ENCODE results near the gene ZBTB5. TPM values are rescaled to one million over a fixed set of nuclear protein-coding genes. Genes with fewer than 3 reads are reported as not detected.
"Not testable (repeated sequence)": the region's sequence is repeated elsewhere in the genome, so short reads cannot be mapped to it uniquely, and the experiment has no call there.

ZBTB5 gene
- total and polyA plus RNA-seq, 9 of the 15 experiments (the other 6 are each of a cell fraction or from before 2014, with no cell fraction given) = 2.3 to 43.2 (median 15.5) TPM

GRCh38 chr9:37468620-37469019 lies 3.4 kb upstream of the ZBTB5 start:
- 83% methylated on average over 2 of the region's 6 CpGs for WGBS (ENCODE audit: insufficient coverage, low coverage, missing lambda C conversion rate)
- ATAC-seq (no peak), FAIRE-seq (no peak), DNase-seq (ENCODE audit: extremely low read depth in 1 of 4, low spot score in 3 of 4) (no peak)
- no peak overlapping the region for H3K9ac ChIP-seq (ENCODE audit: insufficient read depth in 1 of 2, low read depth in 2 of 2, low read length in 2 of 2)
- no peak overlapping the region for H3K27ac ChIP-seq (ENCODE audit: extremely low read depth, low read depth, low read length)
- H3K36me3 ChIP-seq (ENCODE audit: control insufficient read depth, insufficient read depth, low read length) = no peaks in the 10 kb centered on the region; the same call in 2 of the 3 replicates
- no TSS peak for BruUV-seq (replicated peaks)
- H3K4me3 ChIP-seq = no peak overlapping the region
- H3K27me3 ChIP-seq (ENCODE audit: control insufficient read depth in 2 of 2, insufficient read depth in 2 of 2, low read length in 2 of 2) = no peaks in the 10 kb centered on the region
- in situ Hi-C loops (cut with MboI) = no loop called here
- intact Hi-C loops (cut with micrococcal nuclease) = no loop called here
- H3K9me3 ChIP-seq (replicated peaks; ENCODE audit: control insufficient read depth, insufficient read depth, low read depth, low read length) = no peaks in the 10 kb centered on the region
- peaks cover 15% of the 10 kb centered on the region for H3K79me2 ChIP-seq (ENCODE audit: control insufficient read depth, insufficient read depth, low read length)
- H2AFZ ChIP-seq (ENCODE audit: low read depth, low read length) = no peak overlapping the region
- H3K4me2 ChIP-seq (ENCODE audit: insufficient read depth, low read length) = no peak overlapping the region
- no peaks in the 10 kb centered on the region for H3K9me1 ChIP-seq (ENCODE audit: control insufficient read depth, insufficient read depth, low read length)
- H3K4me1 ChIP-seq (replicated peaks in 1 of 2; ENCODE audit: control insufficient read depth in 2 of 2, insufficient read depth in 2 of 2, low read length in 2 of 2) = peaks cover 11 to 22% of the 10 kb centered on the region in 2 experiments
- ChIA-PET POLR2A (interaction anchor here (0.6 to 1.5 kb wide), 3 partner anchors 17 to 812 kb away, joined by 3 read pairs; no protein-coding TSS in a partner anchor), CTCF (ENCODE audit: low intra/inter-chr PET ratio) (no interaction called here)
- H4K20me1 ChIP-seq (replicated peaks; ENCODE audit: control insufficient read depth, insufficient read depth, low read length) = no peaks in the 10 kb centered on the region
- TF ChIP-seq HDAC8 (tag; IDR thresholded peaks at IDR 0.05) (no peak), NFYB (IDR thresholded peaks at IDR 0.05; ENCODE audit: extremely low read depth, insufficient read length) (peak; percentile 29)

- Histone ChIP-seq H3K9ac (ENCODE audit: insufficient read depth in 1 of 2, low read depth in 2 of 2, low read length in 2 of 2) (peak overlapping the region; percentile 78 to 82), H3K4me3 (peak overlapping the region; percentile 65), H3K79me2 (ENCODE audit: control insufficient read depth, insufficient read depth, low read length) (peaks cover 26% of the 10 kb centered on the region), H3K4me1 (replicated peaks in 1 of 2; ENCODE audit: control insufficient read depth in 2 of 2, insufficient read depth in 2 of 2, low read length in 2 of 2) (peaks cover 18 to 24% of the 10 kb centered on the region in 2 experiments), H3K27ac (ENCODE audit: extremely low read depth, low read depth, low read length) (peak overlapping the region; percentile 90; the same call in 1 of the 3 replicates), H2AFZ (ENCODE audit: low read depth, low read length) (peak overlapping the region; percentile 99), H3K4me2 (ENCODE audit: insufficient read depth, low read length) (peak overlapping the region; percentile 91)
- ATAC-seq; FAIRE-seq; in situ Hi-C loops (cut with MboI); H3K36me3 ChIP-seq (ENCODE audit: control insufficient read depth, insufficient read depth, low read length); BruUV-seq (replicated peaks); CTCF ChIA-PET (ENCODE audit: low intra/inter-chr PET ratio); POLR2A ChIA-PET; intact Hi-C loops (cut with micrococcal nuclease); H3K27me3 ChIP-seq (ENCODE audit: control insufficient read depth in 2 of 2, insufficient read depth in 2 of 2, low read length in 2 of 2); H3K9me3 ChIP-seq (replicated peaks; ENCODE audit: control insufficient read depth, insufficient read depth, low read depth, low read length); H4K20me1 ChIP-seq (replicated peaks; ENCODE audit: control insufficient read depth, insufficient read depth, low read length); H3K9me1 ChIP-seq (ENCODE audit: control insufficient read depth, insufficient read depth, low read length): not testable (repeated sequence)
- WGBS (ENCODE audit: insufficient coverage, low coverage, missing lambda C conversion rate) = 21% methylated on average over 17 of the region's 17 CpGs
- peak in 1 of 4 experiments; percentile 63 for DNase-seq (ENCODE audit: extremely low read depth in 1 of 4, low spot score in 3 of 4)
- TF ChIP-seq GTF3C2 (IDR thresholded peaks at IDR 0.05; ENCODE audit: borderline replicate concordance, extremely low read depth, insufficient read length) (peak; percentile 59), YY1 (IDR thresholded peaks at IDR 0.05; ENCODE audit: borderline replicate concordance in 1 of 3, control insufficient read depth in 1 of 3, extremely low read depth in 1 of 3, insufficient read depth in 3 of 3, insufficient read length in 1 of 3, insufficient replicate concordance in 2 of 3, low read depth in 1 of 3, low read length in 2 of 3) (peak in 1 of 3 experiments; percentile 18), BRD9 (IDR thresholded peaks at IDR 0.05; ENCODE audit: low read depth, partially characterized antibody) (peak; percentile 30), L3MBTL2 (IDR thresholded peaks at IDR 0.05) (peak; percentile 54; the same call in 1 of the 2 replicates), IRF9 (tag; IDR thresholded peaks at IDR 0.05) (peak; percentile 30; the same call in 1 of the 2 replicates)
Observed at GRCh38 chr9:37467530-37467929, 2.3 kb upstream of the ZBTB5 start.

Measured in K562 (cell line).